Endothelial cell of umbilical vein (primary cell): ENCODE measurements around the gene MAPK8.

Source experiments
- EZH2 ChIP-seq: IDR thresholded peaks from 2 replicates; pipeline ENCODE4 v1.6.1; 2012; ENCODE audit warnings: borderline replicate concordance, low read depth, mild to moderate bottlenecking, moderate library complexity, low read length, inconsistent platforms; ENCODE audit not compliant: severe bottlenecking
- FOS ChIP-seq: IDR thresholded peaks from 2 replicates; pipeline ENCODE4 v1.6.1; 2011; ENCODE audit warnings: mild to moderate bottlenecking, low read length, moderate library complexity, borderline replicate concordance; ENCODE audit not compliant: insufficient read depth
- GATA2 ChIP-seq: IDR thresholded peaks from 2 replicates; pipeline ENCODE4 v1.7.0; 2011; ENCODE audit warnings: low read depth, mild to moderate bottlenecking, moderate library complexity, mixed read lengths, low read length; ENCODE audit not compliant: insufficient read length, insufficient read depth
- JUN ChIP-seq: IDR thresholded peaks from 2 replicates; pipeline ENCODE4 v1.6.1; 2011; ENCODE audit warnings: borderline replicate concordance, low read depth; ENCODE audit not compliant: insufficient read length, insufficient read depth
- MYC ChIP-seq: IDR thresholded peaks from one replicate; pipeline ENCODE4 v1.6.1; 2011; ENCODE audit warnings: mild to moderate bottlenecking, low read depth, low read length
- POLR2A ChIP-seq: IDR thresholded peaks from 2 replicates; pipeline ENCODE4 v1.6.1; 2012; ENCODE audit warnings: low read depth, mild to moderate bottlenecking, control low read depth, low read length
- POLR2AphosphoS5 ChIP-seq: IDR thresholded peaks from 2 replicates; pipeline ENCODE4 v1.6.1; 2012; ENCODE audit warnings: low read depth, mild to moderate bottlenecking, control low read depth, low read length, moderate library complexity; ENCODE audit not compliant: insufficient read depth
- TF ChIP-seq, protein P1 (sequence below), 2 donors: IDR thresholded peaks; 1 replicate in 1 of 2; 2 replicates in 1 of 2; pipeline ENCODE4 v1.5.1; 2011; ENCODE audit warnings: low read length in 2 of 2, mild to moderate bottlenecking in 2 of 2, moderate library complexity in 2 of 2, control low read depth in 1 of 2, inconsistent platforms in 1 of 2, low read depth in 1 of 2; ENCODE audit not compliant: insufficient read depth in 1 of 2; ENCODE audit errors: extremely low read depth in 1 of 2
- TF ChIP-seq, protein P2 (sequence below): IDR thresholded peaks from 2 replicates; pipeline ENCODE4 v1.6.1; 2011; ENCODE audit not compliant: insufficient read depth, insufficient read length

DNA sequence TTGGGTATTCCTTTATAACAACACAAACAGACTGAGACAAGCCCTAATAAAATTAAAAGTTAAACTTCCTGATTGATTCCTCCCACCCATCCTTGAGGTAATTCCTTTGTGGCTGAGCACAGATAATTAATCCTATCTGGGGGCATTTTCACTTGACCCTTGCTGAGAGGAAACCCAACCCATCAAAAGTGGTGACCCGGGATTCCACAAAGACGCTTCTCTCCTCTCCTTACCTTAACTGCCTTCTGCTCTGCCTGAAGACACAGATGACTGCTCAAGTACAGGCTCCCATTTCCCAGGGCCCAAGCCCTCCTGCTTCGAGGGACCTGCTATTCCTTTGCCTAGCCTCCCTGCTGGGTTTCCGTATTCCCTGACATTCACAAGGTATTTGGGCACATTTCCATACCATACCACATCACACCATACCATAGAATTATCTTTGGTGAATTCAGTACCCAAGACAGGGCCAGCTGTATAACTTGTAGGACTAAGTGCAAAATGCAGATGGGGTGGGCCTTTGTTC, 9.8 kb upstream of the MAPK8 start:
- TF ChIP-seq, protein P1, sequence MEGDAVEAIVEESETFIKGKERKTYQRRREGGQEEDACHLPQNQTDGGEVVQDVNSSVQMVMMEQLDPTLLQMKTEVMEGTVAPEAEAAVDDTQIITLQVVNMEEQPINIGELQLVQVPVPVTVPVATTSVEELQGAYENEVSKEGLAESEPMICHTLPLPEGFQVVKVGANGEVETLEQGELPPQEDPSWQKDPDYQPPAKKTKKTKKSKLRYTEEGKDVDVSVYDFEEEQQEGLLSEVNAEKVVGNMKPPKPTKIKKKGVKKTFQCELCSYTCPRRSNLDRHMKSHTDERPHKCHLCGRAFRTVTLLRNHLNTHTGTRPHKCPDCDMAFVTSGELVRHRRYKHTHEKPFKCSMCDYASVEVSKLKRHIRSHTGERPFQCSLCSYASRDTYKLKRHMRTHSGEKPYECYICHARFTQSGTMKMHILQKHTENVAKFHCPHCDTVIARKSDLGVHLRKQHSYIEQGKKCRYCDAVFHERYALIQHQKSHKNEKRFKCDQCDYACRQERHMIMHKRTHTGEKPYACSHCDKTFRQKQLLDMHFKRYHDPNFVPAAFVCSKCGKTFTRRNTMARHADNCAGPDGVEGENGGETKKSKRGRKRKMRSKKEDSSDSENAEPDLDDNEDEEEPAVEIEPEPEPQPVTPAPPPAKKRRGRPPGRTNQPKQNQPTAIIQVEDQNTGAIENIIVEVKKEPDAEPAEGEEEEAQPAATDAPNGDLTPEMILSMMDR (IDR thresholded peaks at IDR 0.05; ENCODE audit: extremely low read depth in 1 of 2, insufficient read depth in 1 of 2, low read depth in 1 of 2, low read length in 2 of 2) = no peak
- no peak for TF ChIP-seq POLR2A
- TF ChIP-seq, protein P2, sequence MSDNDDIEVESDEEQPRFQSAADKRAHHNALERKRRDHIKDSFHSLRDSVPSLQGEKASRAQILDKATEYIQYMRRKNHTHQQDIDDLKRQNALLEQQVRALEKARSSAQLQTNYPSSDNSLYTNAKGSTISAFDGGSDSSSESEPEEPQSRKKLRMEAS = no peak
- no peak for TF ChIP-seq MYC
- TF ChIP-seq FOS = no peak
- no peak for TF ChIP-seq EZH2
- no peak for TF ChIP-seq POLR2AphosphoS5
- no peak for TF ChIP-seq JUN
- no peak for TF ChIP-seq GATA2
